Measurements from ENCODE around the gene VWA3B. TPM values are rescaled to one million over a fixed set of nuclear protein-coding genes. Genes with fewer than 3 reads are reported as not detected.

VWA3B gene
- total and polyA plus RNA-seq, 2 of the 4 experiments (the other 2 are of a cell fraction) = not detected

- no peak overlapping the region for H3K4ac ChIP-seq (ENCODE audit: low read depth, low read length)
- no peak overlapping the region for H3K4me2 ChIP-seq (ENCODE audit: low read depth, low read length)
- no peak overlapping the region for H3K56ac ChIP-seq (ENCODE audit: extremely low read depth, insufficient read depth, low read length)
- no peak overlapping the region for H3K18ac ChIP-seq (ENCODE audit: low read depth, low read length)
- no TSS peak for BruUV-seq (replicated peaks)
- no CpG with 5 or more reads among the region's 5 CpGs for WGBS, 2 experiments (ENCODE audit: extremely low coverage in 2 of 2, insufficient read length in 1 of 2)
- no peaks in the 10 kb centered on the region for H3K9me1 ChIP-seq (ENCODE audit: insufficient read depth, low read length)
- H2AK9ac ChIP-seq (replicated peaks; ENCODE audit: low read depth, low read length, poor library complexity) = no peak overlapping the region
- H3K4me3 ChIP-seq (ENCODE audit: insufficient read depth, low read depth, low read length) = no peak overlapping the region
- DNase-seq (peak; percentile 10), ATAC-seq (ENCODE audit: low read depth) (no peak)
- H4K8ac ChIP-seq (ENCODE audit: low read depth in 2 of 2, low read length in 2 of 2) = no peak overlapping the region
- intact Hi-C loops (cut with micrococcal nuclease) (no loop called here), in situ Hi-C loops (cut with MboI; ENCODE audit: low sequenced_read_pairs) (no loop called here), dilution Hi-C loops (cut with HindIII; ENCODE audit: low sequenced_read_pairs, unreplicated experiment) (no loop called here)
- no peaks in the 10 kb centered on the region for H3K36me3 ChIP-seq (ENCODE audit: control insufficient read depth, insufficient read depth, low read length)
- CTCF ChIA-PET = no interaction called here
- POLR2A ChIA-PET (ENCODE audit: unreplicated experiment) = no interaction called here
- peaks cover 35% of the 10 kb centered on the region for H3K27me3 ChIP-seq (ENCODE audit: control insufficient read depth, insufficient read depth, low read length)
- no peaks in the 10 kb centered on the region for H3K79me1 ChIP-seq (ENCODE audit: low read depth in 1 of 2, low read length in 2 of 2)
- H4K5ac ChIP-seq (ENCODE audit: low read depth, low read length) = no peak overlapping the region
- no peak overlapping the region for H3K9ac ChIP-seq (ENCODE audit: low read depth, low read length)
- H2AK5ac ChIP-seq (ENCODE audit: low read depth, low read length) = no peak overlapping the region
- no peak overlapping the region for H2BK120ac ChIP-seq (ENCODE audit: low read depth, low read length)
- no peaks in the 10 kb centered on the region for H3K4me1 ChIP-seq (ENCODE audit: control insufficient read depth, insufficient read depth, low read length)
- TF ChIP-seq CEBPB (IDR thresholded peaks at IDR 0.05; ENCODE audit: low read depth, low read length) = no peak
- no peak for TF ChIP-seq BHLHE40 (IDR thresholded peaks at IDR 0.05; ENCODE audit: low read depth, low read length)
- TF ChIP-seq ELK1 (IDR thresholded peaks at IDR 0.05; ENCODE audit: borderline replicate concordance, low read depth, low read length) = no peak
- no peak for TF ChIP-seq NFE2L2 (IDR thresholded peaks at IDR 0.05; ENCODE audit: low read depth, low read length)
- no peak for TF ChIP-seq MAFK (IDR thresholded peaks at IDR 0.05; ENCODE audit: low read depth, low read length)
- no peak for TF ChIP-seq RCOR1 (IDR thresholded peaks at IDR 0.05; ENCODE audit: insufficient replicate concordance, low read length)
- no peak for TF ChIP-seq POLR2A (IDR thresholded peaks at IDR 0.05; ENCODE audit: low read depth, low read length)
- no peak for TF ChIP-seq USF2 (IDR thresholded peaks at IDR 0.05; ENCODE audit: low read depth, low read length)
- TF ChIP-seq CTCF (conservative IDR thresholded peaks at IDR 0.05; ENCODE audit: low read depth, low read length) = no peak
- no peak for TF ChIP-seq RFX5 (IDR thresholded peaks at IDR 0.05; ENCODE audit: low read depth, low read length)
- TF ChIP-seq CHD1 (IDR thresholded peaks at IDR 0.05; ENCODE audit: low read depth, low read length) = no peak
- TF ChIP-seq FOS (IDR thresholded peaks at IDR 0.05; ENCODE audit: low read depth, low read length) = no peak
- no peak for TF ChIP-seq MXI1 (IDR thresholded peaks at IDR 0.05; ENCODE audit: borderline replicate concordance, low read depth, low read length)
- TF ChIP-seq MAZ (IDR thresholded peaks at IDR 0.05; ENCODE audit: borderline replicate concordance, low read depth, low read length) = no peak
- no peak for TF ChIP-seq RAD21 (IDR thresholded peaks at IDR 0.05; ENCODE audit: low read length)
- no peak for TF ChIP-seq SMC3 (IDR thresholded peaks at IDR 0.05; ENCODE audit: low read depth, low read length)
- H3K23ac ChIP-seq (ENCODE audit: low read depth, low read length) = no peak overlapping the region
- H4K20me1 ChIP-seq (ENCODE audit: insufficient read depth, low read length) = no peaks in the 10 kb centered on the region
- H2AFZ ChIP-seq (replicated peaks; ENCODE audit: low read length, poor library complexity) = no peak overlapping the region
- H3K9me3 ChIP-seq (ENCODE audit: control insufficient read depth, insufficient read depth, low read length) = no peaks in the 10 kb centered on the region
- H4K91ac ChIP-seq (ENCODE audit: insufficient read depth, low read depth, low read length) = no peak overlapping the region
- no peak overlapping the region for H3K27ac ChIP-seq (ENCODE audit: insufficient read depth, low read length)
- no peak overlapping the region for H2BK20ac ChIP-seq (ENCODE audit: low read depth, low read length)
- H2BK15ac ChIP-seq (ENCODE audit: low read depth, low read length) = no peak overlapping the region
- H3K14ac ChIP-seq (replicated peaks; ENCODE audit: low read depth, low read length) = no peak overlapping the region
- H2BK5ac ChIP-seq (ENCODE audit: low read depth, low read length, poor library complexity, severe bottlenecking) = no peak overlapping the region
These were observed 39.1 kb downstream of the VWA3B start for GRCh38 chr2:98126061-98126460.

Data from IMR-90 (cell line).